A549 (cell line): ENCODE results near the gene CHPF2.

Experiments
- RCOR1 ChIP-seq: fragments of 150-350 bp; IDR thresholded peaks from 2 replicates; pipeline ENCODE4 v1.6.1; 2014; ENCODE audit warnings: antibody characterized with exemption, low read length, low read depth
- TP53 ChIP-seq: fragments of 250-450 bp; sonication (Bioruptor Pico); IDR thresholded peaks from 2 replicates; pipeline ENCODE4 v1.5.0; 2021; ENCODE audit warnings: mild to moderate bottlenecking, moderate library complexity
- TF ChIP-seq, protein P1 (sequence below): IDR thresholded peaks from 2 replicates; pipeline ENCODE4 v1.6.1; 2012; ENCODE audit warnings: low read depth, borderline replicate concordance
- TF ChIP-seq, protein P2 (sequence below): fragments of >200 bp; sonication (Bioruptor Twin); formaldehyde crosslinking; IDR thresholded peaks from 3 replicates; pipeline ENCODE4 v1.5.1; 2016

DNA sequence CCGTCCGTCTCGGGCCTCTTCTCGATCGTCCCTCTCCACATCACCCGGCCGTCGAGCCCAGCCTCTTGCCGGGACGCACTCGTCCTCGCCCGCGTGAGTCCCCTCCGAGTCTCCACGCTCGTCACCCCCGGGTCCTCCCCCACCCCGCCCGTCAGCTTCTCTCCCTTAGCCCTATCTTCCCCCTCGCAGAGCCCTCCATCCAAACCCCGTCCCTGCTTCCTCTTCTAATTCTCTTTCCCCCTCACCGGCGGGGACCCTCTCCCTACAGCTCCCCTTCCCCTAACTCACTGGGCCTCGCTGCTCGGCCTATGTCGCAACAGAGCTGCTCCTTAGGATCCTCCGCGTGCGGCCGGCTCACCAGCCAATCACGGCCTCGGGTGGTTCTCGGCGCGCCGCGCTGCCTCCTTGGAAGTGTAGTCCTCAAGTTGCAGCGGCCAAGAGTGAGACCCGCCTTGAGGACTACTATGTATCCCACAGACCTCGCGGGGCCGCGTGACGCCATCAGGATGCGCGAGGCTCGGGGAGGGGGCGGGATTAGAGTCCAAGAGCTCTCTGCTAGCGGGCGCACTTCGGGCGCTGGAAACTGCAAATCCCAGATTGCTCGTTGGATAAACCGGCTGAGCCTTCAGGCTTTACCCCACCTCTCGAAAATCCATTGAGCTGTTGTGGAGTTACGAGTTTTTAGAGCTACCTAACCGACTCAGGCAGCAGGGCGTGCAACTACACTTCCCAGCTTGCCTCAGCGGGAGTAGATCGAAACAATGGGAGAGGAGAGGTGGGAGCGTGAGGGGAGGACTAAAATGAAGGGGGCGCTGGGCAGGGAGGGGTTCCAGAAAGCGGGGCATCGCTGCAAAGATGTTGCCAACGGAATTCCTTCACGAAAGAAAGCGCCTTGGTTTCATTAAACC is 5.2 kb upstream of the CHPF2 start, which contains the start of gene ABCF2:
- TF ChIP-seq, protein P1, sequence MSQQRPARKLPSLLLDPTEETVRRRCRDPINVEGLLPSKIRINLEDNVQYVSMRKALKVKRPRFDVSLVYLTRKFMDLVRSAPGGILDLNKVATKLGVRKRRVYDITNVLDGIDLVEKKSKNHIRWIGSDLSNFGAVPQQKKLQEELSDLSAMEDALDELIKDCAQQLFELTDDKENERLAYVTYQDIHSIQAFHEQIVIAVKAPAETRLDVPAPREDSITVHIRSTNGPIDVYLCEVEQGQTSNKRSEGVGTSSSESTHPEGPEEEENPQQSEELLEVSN, result 0 out of 2 replicates have a peak, but pooled peaks have one; percentile 15
- TF ChIP-seq, protein P2, sequence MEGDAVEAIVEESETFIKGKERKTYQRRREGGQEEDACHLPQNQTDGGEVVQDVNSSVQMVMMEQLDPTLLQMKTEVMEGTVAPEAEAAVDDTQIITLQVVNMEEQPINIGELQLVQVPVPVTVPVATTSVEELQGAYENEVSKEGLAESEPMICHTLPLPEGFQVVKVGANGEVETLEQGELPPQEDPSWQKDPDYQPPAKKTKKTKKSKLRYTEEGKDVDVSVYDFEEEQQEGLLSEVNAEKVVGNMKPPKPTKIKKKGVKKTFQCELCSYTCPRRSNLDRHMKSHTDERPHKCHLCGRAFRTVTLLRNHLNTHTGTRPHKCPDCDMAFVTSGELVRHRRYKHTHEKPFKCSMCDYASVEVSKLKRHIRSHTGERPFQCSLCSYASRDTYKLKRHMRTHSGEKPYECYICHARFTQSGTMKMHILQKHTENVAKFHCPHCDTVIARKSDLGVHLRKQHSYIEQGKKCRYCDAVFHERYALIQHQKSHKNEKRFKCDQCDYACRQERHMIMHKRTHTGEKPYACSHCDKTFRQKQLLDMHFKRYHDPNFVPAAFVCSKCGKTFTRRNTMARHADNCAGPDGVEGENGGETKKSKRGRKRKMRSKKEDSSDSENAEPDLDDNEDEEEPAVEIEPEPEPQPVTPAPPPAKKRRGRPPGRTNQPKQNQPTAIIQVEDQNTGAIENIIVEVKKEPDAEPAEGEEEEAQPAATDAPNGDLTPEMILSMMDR, result no peak
- TF ChIP-seq TP53 (no peak), RCOR1 (no peak)
